NCI-H1930 (cell line): ENCODE results near the gene NFIX.

Experiments used
- DNase-seq, 2 experiments: peaks; one replicate each; lab custom pipeline; 2025; lab: John Stamatoyannopoulos, UW

The NFIX gene

DNA sequence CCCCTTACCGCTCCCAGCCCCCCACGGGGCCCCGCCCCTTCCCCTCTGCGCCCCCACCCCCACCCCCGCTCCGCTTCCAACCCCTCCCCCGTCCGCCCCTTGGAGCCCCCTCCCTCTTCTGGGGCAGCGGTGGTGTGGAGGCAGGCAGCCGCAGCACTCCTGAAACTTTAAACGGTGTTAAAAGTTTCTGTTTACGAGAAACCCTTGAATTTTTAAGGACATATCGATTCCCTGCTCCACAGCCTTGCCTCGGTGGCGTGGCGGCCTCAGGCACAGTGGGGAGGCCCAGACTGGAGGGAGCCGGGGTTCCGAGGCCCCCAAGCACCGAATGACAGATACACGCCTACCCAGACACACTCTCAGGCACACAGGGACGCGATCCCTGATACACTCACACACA, 4.8 kb upstream of the NFIX start:
- DNase-seq: no peak

- no peak for DNase-seq
Measured at GRCh38 chr19:12990853-12991252, 4.4 kb upstream of the NFIX start.

DNA sequence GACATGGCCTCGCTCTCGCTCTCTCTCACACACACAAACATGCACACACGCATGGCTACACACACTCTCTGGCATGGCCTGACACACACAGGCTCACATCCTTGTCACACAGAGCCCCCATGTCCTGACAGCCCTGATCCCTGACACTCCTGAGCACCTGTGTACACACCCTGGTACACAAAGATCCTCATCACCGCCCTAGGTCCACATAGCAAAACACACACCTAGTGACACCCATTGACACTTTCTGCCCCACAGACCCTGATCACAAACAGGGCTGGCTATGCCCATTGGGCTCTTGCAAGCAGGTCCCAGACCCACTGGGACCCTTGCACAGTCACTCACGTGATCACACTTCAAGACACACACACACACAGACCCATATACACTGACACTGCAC, 4.0 kb upstream of the NFIX start:
- no peak for DNase-seq

DNA sequence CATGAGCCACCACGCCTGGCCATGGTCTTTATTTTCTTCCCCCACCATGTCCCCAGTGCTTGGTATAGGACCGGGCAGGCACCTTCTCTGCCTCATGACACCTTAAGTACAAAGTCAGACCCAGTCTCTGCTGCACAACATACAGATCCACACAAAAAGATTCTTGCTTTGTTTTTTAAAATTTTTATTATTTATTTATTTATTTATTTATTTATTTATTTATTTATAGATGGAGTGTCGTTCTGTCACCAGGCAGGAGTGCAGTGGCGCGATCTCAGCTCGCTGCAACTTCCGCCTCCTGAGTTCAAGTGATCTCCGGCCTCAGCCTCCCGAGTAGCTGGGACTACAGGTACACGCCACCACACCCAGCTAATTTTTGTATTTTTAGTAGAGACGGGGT, 2.5 kb upstream of the NFIX start:
- no peak for DNase-seq

GRCh38 chr19:12993562-12993961, 1.7 kb upstream of the NFIX start:
- no peak for DNase-seq

GRCh38 chr19:12995596-12996405, 526 bp downstream of the NFIX start:
- no peak for DNase-seq

- no peak for DNase-seq
Measured at GRCh38 chr19:12996406-12997094, 1.3 kb downstream of the NFIX start.

GRCh38 chr19:12997179-12997966, 2.1 kb downstream of the NFIX start:
- no peak for DNase-seq

- no peak for DNase-seq
Measured at GRCh38 chr19:12997967-12998940, 3.0 kb downstream of the NFIX start.

GRCh38 chr19:13001166-13001501, 5.9 kb downstream of the NFIX start:
- no peak for DNase-seq

DNA sequence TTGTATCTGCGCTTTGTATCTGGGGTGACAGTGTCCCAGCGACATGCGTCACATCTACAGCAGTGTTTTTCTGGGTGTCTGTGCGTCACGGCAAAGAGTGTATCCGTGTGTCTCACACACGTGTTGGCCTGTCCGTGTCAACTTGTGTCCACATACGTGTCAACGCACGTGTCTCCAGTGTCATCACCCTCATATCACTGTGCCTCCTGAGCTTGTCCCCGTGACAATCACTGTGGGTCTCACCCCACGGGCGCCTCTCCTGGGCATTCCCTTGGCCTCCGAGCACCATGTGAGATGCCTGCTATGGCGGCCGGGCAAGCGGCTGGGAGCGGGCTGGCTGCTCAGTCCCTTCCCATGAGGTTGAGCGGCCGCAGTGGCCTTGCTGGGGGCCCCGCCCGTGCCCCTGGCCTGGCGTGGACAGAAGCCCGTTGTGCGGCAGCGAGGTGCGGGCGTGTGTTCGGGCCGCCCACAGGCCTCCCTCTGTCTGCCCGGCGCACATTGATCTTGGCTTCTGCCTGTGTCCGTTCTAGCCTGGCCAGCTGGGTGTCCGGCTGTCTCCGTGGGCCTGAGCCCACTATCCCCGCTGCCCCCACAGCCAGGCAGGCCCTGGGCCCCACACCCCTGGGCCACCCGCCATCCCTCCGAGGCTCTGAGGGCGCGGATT, 6.4 kb downstream of the NFIX start:
- DNase-seq: no peak

DNA sequence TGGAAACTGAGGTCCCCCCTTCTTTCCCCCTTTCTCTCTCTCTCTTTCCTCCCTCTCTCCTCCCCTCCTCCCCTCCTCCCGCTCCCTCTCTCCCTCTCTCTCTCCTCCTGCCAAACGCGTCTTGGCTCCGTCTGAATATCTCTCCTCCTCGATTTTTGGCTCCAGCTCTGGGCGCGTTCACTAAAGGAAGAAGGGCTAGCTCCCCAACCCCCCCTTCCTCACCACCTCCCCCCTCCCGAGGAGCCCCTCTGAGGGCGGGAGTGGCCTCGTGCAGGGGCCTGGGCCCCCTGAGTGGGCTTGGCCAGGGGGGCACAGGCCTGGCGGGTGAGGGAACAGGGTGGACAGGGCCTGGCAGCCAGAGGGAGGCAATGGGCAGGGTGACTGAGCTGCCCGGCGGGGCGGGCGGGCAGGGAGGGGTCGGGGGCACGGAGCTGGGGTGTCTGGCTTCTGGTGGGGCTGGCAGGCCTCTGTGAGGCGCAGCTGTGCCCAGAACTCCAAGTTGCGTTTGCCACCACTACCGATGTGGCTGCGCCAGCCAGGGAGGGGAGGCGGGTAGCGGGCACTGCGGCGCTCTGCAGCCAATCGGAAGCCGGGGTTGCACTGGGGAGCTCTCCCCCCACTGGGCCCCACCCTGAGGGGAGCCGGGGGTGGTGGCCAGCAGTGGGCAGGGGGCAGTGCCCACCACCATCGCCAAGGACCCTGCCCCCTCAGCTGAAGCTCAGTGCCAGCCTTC, 7.1 kb downstream of the NFIX start:
- DNase-seq: no peak

DNA sequence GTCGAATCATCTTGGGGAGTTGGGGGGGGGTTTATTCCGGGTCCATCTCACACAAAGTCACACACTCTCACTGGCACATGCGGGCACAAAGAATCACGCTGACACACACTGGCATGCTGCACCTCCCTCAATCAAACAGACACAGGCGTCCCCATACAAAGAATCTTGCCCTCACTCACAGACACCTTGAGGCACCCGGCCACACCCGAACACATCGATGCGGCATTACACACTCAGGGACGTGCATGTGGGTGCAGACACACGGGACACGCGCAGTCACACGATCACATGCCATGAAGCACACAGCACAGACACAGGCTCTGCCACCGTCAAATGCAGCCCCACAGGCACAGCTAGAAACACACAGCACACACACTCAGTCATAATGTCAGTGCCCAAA, 7.8 kb downstream of the NFIX start:
- no peak for DNase-seq

DNA sequence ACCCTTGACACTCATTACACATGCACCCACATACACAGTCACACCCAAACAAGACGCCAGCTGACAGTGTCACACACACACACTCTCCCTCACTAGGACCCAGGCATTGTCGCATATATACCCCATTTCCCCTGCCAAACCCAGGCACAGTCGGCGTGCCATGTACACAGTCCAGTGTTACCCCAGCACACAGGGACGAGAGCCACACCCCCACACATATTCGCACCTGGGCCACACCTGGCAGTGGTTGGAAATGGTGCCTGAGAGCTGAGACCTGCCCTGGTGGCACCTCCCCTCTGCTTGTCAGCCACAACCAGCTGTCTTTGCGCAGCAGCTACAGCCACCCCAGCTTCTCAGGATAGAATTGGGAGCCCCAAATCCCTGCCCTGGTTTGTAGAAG, 9.0 kb downstream of the NFIX start:
- DNase-seq: no peak

DNA sequence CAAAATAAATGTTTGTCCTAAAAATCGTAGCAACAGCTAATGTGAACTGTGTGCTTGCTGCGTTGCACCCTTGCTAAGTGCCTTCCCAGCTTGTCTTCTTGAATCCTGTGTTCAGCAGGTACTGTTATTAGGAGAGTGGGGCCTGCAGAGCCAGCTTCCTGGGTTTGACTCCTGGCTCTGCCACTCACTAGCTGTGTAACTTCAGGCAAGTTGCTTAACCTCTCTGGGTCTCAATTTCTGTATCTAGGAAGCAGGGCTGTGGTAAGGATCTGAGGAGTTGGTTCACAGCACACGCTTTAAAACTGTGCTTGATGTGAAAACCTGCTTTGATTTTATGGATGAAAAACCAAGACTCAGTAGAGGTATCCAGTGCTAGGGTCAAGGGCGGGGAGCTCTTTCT, 10.0 kb downstream of the NFIX start:
- DNase-seq: no peak

GRCh38 chr19:13005861-13006370, 10.6 kb downstream of the NFIX start:
- DNase-seq: no peak

- DNase-seq: no peak
Measured at GRCh38 chr19:13006431-13007281, 11.4 kb downstream of the NFIX start.

GRCh38 chr19:13007292-13008045, 12.2 kb downstream of the NFIX start:
- no peak for DNase-seq
